Inferior parietal cortex (tissue), 1 donor: ENCODE measurements around the gene ATG9A.
A peak's percentile ranks its signal among the peaks of the same experiment; 100 is the strongest.

Source experiments
- DNase-seq: peaks from one replicate; pipeline ENCODE4 v3.0.0-alpha.2; 2016; ENCODE audit errors: extremely low spot score

The ATG9A gene

GRCh38 chr2:219178377-219179175 is 50.9 kb downstream of the ATG9A start:
- DNase-seq: no peak

- peak; percentile 80 for DNase-seq
These were observed 51.7 kb downstream of the ATG9A start, which contains the start of gene RETREG2 for GRCh38 chr2:219177552-219178376. RETREG2 (plus strand) TSS chr2:219178275; CDS start chr2:219178353, 78 bp downstream.

- DNase-seq: peak; percentile 84
These were observed 52.5 kb downstream of the ATG9A start, which contains the start of gene CNPPD1 for GRCh38 chr2:219176818-219177551. CNPPD1 (minus strand) TSS chr2:219176925; CDS start chr2:219176828, 97 bp downstream.

GRCh38 chr2:219175928-219176817 is 53.3 kb downstream of the ATG9A start:
- DNase-seq: no peak

DNA sequence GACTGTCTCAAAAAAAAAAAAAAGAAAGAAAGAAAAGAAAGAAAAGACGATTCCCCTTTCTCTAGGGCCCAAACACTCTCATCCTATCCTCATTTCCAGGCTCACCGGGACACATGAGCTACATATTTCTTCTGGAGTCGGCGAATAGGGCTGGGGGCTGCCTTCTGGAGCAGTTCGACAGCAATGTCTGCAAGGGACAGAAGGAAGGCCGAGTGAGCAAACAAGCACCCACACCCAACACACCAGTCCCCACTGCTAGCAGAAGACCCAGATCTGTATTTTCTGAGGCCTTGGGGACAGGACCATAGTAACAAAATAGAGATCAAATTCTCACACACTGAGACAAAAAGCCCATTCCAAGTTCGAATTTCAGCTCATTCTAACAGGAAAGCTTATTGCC is 54.0 kb downstream of the ATG9A start:
- no peak for DNase-seq

DNA sequence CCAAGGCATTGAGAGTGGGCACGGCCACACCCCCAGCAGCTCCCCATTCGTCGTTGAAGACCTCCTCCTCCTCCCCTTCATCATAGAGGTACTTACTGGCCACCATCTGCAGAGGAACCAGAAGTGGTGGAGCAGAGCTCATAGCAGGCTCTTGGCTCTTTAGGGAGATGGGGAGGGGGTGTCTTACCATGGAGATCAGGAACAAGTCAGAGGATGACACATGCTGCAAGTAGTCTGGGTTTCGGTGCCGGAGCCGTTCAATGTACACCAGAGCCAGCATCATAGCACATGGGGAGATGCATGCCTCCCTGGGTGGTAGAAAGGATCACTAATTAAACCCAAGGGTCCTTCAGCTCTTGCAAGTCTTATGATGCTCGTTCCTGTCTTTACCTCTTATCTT is 54.6 kb downstream of the ATG9A start:
- no peak for DNase-seq

GRCh38 chr2:219174146-219174545 is 55.3 kb downstream of the ATG9A start:
- no peak for DNase-seq

- no peak for DNase-seq
These were observed 56.3 kb downstream of the ATG9A start for GRCh38 chr2:219173176-219173575.

GRCh38 chr2:219172231-219173154 is 56.9 kb downstream of the ATG9A start:
- DNase-seq: no peak

DNA sequence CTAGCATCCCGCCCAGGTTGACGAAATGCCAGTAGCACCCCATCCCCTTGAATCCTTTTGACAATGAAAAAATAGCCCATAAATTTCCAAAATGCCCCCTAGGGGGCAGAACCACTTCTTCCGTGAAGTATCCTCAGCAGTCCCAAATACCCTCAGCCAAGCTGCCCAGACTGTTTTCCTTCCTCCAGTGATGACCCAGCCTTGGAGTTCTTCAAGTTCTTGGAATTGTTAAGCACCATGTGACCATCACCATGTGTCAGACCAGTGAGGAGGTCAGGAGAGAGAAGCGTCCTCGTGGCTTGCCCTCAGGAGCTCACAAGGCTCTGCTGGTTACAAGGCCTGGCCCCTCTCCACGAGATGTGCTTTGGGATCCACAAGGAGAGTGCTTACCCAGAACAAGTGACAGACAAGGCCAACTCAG is 58.2 kb downstream of the ATG9A start:
- DNase-seq: peak; percentile 77

DNA sequence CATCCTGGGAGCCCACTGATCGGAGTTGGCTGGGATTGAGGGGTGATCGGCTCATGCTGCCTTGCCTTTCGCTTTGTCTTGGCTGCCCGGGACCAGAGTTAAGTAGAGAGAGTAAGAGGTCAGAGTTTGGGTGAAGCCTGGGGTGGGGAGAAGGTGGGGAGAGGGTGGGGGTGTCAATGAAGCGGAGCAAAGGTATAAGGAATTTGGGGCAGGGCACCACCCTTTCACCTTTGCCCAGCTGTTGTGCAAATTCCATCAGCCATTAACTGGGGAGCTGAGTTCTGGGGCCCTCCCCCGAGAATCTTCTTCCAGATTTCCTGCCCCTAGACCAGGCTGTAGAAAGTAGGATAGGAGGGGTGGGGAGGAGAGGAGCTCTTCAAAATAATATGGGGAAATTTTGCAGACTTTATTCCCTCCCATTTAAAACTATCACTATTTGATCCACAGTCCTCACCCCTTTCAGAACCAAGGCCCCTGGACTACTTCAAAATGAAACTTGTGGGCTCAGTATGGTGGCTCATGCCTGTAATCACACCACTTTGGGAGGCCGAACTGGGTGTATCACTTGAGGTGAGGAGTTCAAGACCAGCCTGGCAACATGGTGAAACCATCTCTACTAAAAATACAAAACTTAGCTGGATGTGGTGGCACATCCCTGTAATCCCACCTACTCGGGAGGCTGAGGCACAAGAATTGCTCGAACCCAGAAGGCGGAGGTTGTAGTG is 59.3 kb downstream of the ATG9A start, which contains the start of gene SLC23A3:
Gene SLC23A3 (minus strand): TSS at position 100 of the 725 bp plus-strand sequence. CDS start 45 bp downstream, at position 55.
- no peak for DNase-seq
